NCI-H2227 (cell line): ENCODE measurements around the gene CYB561D2.
"Not testable (repeated sequence)": the region's sequence is repeated elsewhere in the genome, so short reads cannot be mapped to it uniquely, and the experiment has no call there.

Experiments used
- DNase-seq: peaks from one replicate; lab custom pipeline; 2025; ENCODE audit not compliant: unreplicated experiment; lab: John Stamatoyannopoulos, UW

Gene CYB561D2

GRCh38 chr3:50350527-50351322 is at the start of gene CYB561D2, which contains the start of gene NPRL2:
TSS of gene CYB561D2 (plus strand) at chr3:50350862. CDS start at chr3:50351434, 572 bp downstream.
TSS of gene NPRL2 (minus strand) at chr3:50350775. CDS start at chr3:50350652, 123 bp downstream.
- DNase-seq, result peak; percentile 92

- no peak for DNase-seq
Observed at GRCh38 chr3:50302095-50303012, 48.3 kb upstream of the CYB561D2 start.

- no peak for DNase-seq
Observed at GRCh38 chr3:50303013-50303815, 47.4 kb upstream of the CYB561D2 start, which contains the start of gene HYAL1. TSS of gene HYAL1 (minus strand) at chr3:50303574. CDS start at chr3:50302956, 618 bp downstream.

- no peak for DNase-seq
Observed at GRCh38 chr3:50304601-50305000, 46.1 kb upstream of the CYB561D2 start.

GRCh38 chr3:50312041-50312440 is 38.6 kb upstream of the CYB561D2 start:
- DNase-seq, result not testable (repeated sequence)

GRCh38 chr3:50314342-50314741 is 36.3 kb upstream of the CYB561D2 start:
- no peak for DNase-seq

- no peak for DNase-seq
Observed at GRCh38 chr3:50314816-50315215, 35.8 kb upstream of the CYB561D2 start.

GRCh38 chr3:50316657-50317242 is 33.9 kb upstream of the CYB561D2 start:
- DNase-seq, result peak; percentile 67

- DNase-seq, result no peak
Observed at GRCh38 chr3:50317300-50317699, 33.4 kb upstream of the CYB561D2 start.

GRCh38 chr3:50318163-50318562 is 32.5 kb upstream of the CYB561D2 start:
- DNase-seq, result no peak

GRCh38 chr3:50318615-50319014 is 32.0 kb upstream of the CYB561D2 start:
- no peak for DNase-seq

- no peak for DNase-seq
Observed at GRCh38 chr3:50319181-50319893, 31.3 kb upstream of the CYB561D2 start.

- DNase-seq, result no peak
Observed at GRCh38 chr3:50319894-50320625, 30.6 kb upstream of the CYB561D2 start.

- peak; percentile 84 for DNase-seq
Observed at GRCh38 chr3:50320853-50321335, 29.8 kb upstream of the CYB561D2 start.

GRCh38 chr3:50321336-50322114 is 29.1 kb upstream of the CYB561D2 start:
- DNase-seq, result peak; percentile 88

GRCh38 chr3:50322115-50322385 is 28.6 kb upstream of the CYB561D2 start:
- no peak for DNase-seq

GRCh38 chr3:50322386-50323091 is 28.1 kb upstream of the CYB561D2 start, which contains the start of gene HYAL2:
TSS of gene HYAL2 (minus strand) at chr3:50322745. CDS start at chr3:50320489, 2,256 bp downstream.
- no peak for DNase-seq
